Stimulated activated CD4-positive, alpha-beta T cell treated with anti-CD3 and anti-CD28 coated beads, Interleukin-15, amount 100 ng/mL, for 48 hours (primary cell): ENCODE measurements around the gene CTNNA1.

Experiments used
- DNase-seq, 2 donors: peaks; one replicate each; pipeline ENCODE4 v3.0.0-alpha.2; 2020; ENCODE audit warnings: low read depth in 2 of 2

Gene CTNNA1

GRCh38 chr5:138949988-138950387, 196.8 kb downstream of the CTNNA1 start:
- no peak for DNase-seq

GRCh38 chr5:138950421-138951031, 197.3 kb downstream of the CTNNA1 start:
- no peak for DNase-seq

- DNase-seq, result no peak
Measured at GRCh38 chr5:138951091-138951985, 198.1 kb downstream of the CTNNA1 start.

GRCh38 chr5:138951986-138952735, 198.9 kb downstream of the CTNNA1 start:
- no peak for DNase-seq

- DNase-seq, result no peak
Measured at GRCh38 chr5:138952962-138953361, 199.7 kb downstream of the CTNNA1 start.

- DNase-seq, result no peak
Measured at GRCh38 chr5:138953387-138954256, 200.4 kb downstream of the CTNNA1 start.

- no peak for DNase-seq
Measured at GRCh38 chr5:138954257-138955012, 201.2 kb downstream of the CTNNA1 start.

GRCh38 chr5:138955013-138955660, 201.9 kb downstream of the CTNNA1 start:
- DNase-seq, result no peak

- no peak for DNase-seq
Measured at GRCh38 chr5:138955671-138956295, 202.6 kb downstream of the CTNNA1 start.

GRCh38 chr5:138956801-138957200, 203.6 kb downstream of the CTNNA1 start:
- DNase-seq, result no peak

- DNase-seq, result no peak
Measured at GRCh38 chr5:138960145-138960692, 207.0 kb downstream of the CTNNA1 start.

GRCh38 chr5:138961221-138961620, 208.0 kb downstream of the CTNNA1 start:
- no peak for DNase-seq

GRCh38 chr5:138961729-138962128, 208.5 kb downstream of the CTNNA1 start:
- DNase-seq, result no peak

- no peak for DNase-seq
Measured at GRCh38 chr5:138962614-138963370, 209.6 kb downstream of the CTNNA1 start.

- no peak for DNase-seq
Measured at GRCh38 chr5:138963763-138964371, 210.6 kb downstream of the CTNNA1 start.

- no peak for DNase-seq
Measured at GRCh38 chr5:138964647-138965201, 211.5 kb downstream of the CTNNA1 start.

- no peak for DNase-seq
Measured at GRCh38 chr5:138965626-138966025, 212.4 kb downstream of the CTNNA1 start.
